Neural cell (in vitro differentiated cells): ENCODE results near the gene MDM2. TPM values are rescaled to one million over a fixed set of nuclear protein-coding genes. Genes with fewer than 3 reads are reported as not detected.

ENCODE experiments used
- H2AFZ ChIP-seq: fragments of 200-600, 300-800 bp; sonication (generic), shearing (Covaris generic); 2 replicates; pipeline ENCODE4 v1.6.0; 2014; ENCODE audit warnings: low read depth, mild to moderate bottlenecking, antibody characterized with exemption, low read length, moderate library complexity
- H3F3A ChIP-seq: fragments of 200-600 bp; shearing (Covaris generic); 2 replicates; pipeline ENCODE4 v1.6.1; 2016; ENCODE audit warnings: mild to moderate bottlenecking, moderate library complexity, mixed read lengths, antibody characterized with exemption, low read length; ENCODE audit not compliant: insufficient read depth, poor library complexity, severe bottlenecking
- H3K27ac ChIP-seq: fragments of 200-600, 300-800 bp; sonication (generic), shearing (Covaris generic); 2 replicates; pipeline ENCODE4 v1.5.1; 2014; ENCODE audit warnings: mild to moderate bottlenecking, low read length, moderate library complexity
- H3K27me3 ChIP-seq: fragments of 300-800, 200-600 bp; sonication (generic), shearing (Covaris generic); 2 replicates; pipeline ENCODE4 v1.6.0; 2014; ENCODE audit warnings: mild to moderate bottlenecking, low read depth, low read length, moderate library complexity; ENCODE audit not compliant: insufficient read depth
- H3K36me3 ChIP-seq: fragments of 300-800, 200-600 bp; sonication (generic), shearing (Covaris generic); 2 replicates; pipeline ENCODE4 v1.5.1; 2014; ENCODE audit warnings: mild to moderate bottlenecking, antibody characterized with exemption, low read length, moderate library complexity; ENCODE audit not compliant: insufficient read depth
- H3K4me2 ChIP-seq: fragments of 300-800, 200-600 bp; sonication (generic), shearing (Covaris generic); 2 replicates; pipeline ENCODE4 v1.6.0; 2014; ENCODE audit warnings: mild to moderate bottlenecking, low read length
- H3K4me3 ChIP-seq: fragments of 300-800, 200-600 bp; sonication (generic), shearing (Covaris generic); 2 replicates; pipeline ENCODE4 v1.5.1; 2014; ENCODE audit warnings: mild to moderate bottlenecking, low read length, moderate library complexity
- H3K79me2 ChIP-seq: fragments of 200-600 bp; shearing (Covaris generic); replicated peaks from 2 replicates; pipeline ENCODE4 v1.6.0; 2014; ENCODE audit warnings: mild to moderate bottlenecking, low read length, moderate library complexity; ENCODE audit not compliant: insufficient read depth
- H3K9ac ChIP-seq: fragments of 300-800, 200-600 bp; sonication (generic), shearing (Covaris generic); 2 replicates; pipeline ENCODE4 v1.6.1; 2016; ENCODE audit warnings: mild to moderate bottlenecking, low read length, mixed read lengths
- H3K9me2 ChIP-seq: fragments of 200-600 bp; shearing (Covaris generic); 2 replicates; pipeline ENCODE4 v1.6.1; 2016; ENCODE audit warnings: mild to moderate bottlenecking, low read length, mixed read lengths; ENCODE audit not compliant: insufficient read depth
- H3K9me3 ChIP-seq: fragments of 200-600, 300-800 bp; sonication (generic), shearing (Covaris generic); 2 replicates; pipeline ENCODE4 v1.6.1; 2016; ENCODE audit warnings: mild to moderate bottlenecking, mixed run types, low read length, moderate library complexity, mixed read lengths
- H4K20me1 ChIP-seq: fragments of 200-600 bp; shearing (Covaris generic); 2 replicates; pipeline ENCODE4 v1.6.1; 2016; ENCODE audit warnings: mild to moderate bottlenecking, mixed run types; ENCODE audit not compliant: insufficient read depth
- EP300 ChIP-seq: fragments of 450-650 bp; conservative IDR thresholded peaks from 2 replicates; pipeline ENCODE4 v1.6.1; 2014; ENCODE audit warnings: antibody characterized with exemption, mild to moderate bottlenecking, moderate library complexity; ENCODE audit not compliant: poor library complexity, severe bottlenecking
- EZH2 ChIP-seq: fragments of 200-600, 300-800 bp; shearing (Covaris generic), sonication (generic); IDR thresholded peaks from 2 replicates; pipeline ENCODE4 v1.6.1; 2014; ENCODE audit warnings: antibody characterized with exemption, low read length, borderline replicate concordance, mild to moderate bottlenecking; ENCODE audit not compliant: insufficient read depth, poor library complexity, severe bottlenecking
- MXI1 ChIP-seq: fragments of 450-650 bp; conservative IDR thresholded peaks from 2 replicates; pipeline ENCODE4 v1.6.1; 2014; ENCODE audit warnings: antibody characterized with exemption, mild to moderate bottlenecking; ENCODE audit not compliant: poor library complexity, severe bottlenecking
- POLR2AphosphoS5 ChIP-seq: IDR thresholded peaks from 2 replicates; pipeline ENCODE4 v1.6.1; 2012
- RAD21 ChIP-seq: fragments of 450-650 bp; conservative IDR thresholded peaks from 2 replicates; pipeline ENCODE4 v1.6.1; 2014; ENCODE audit warnings: antibody characterized with exemption, mild to moderate bottlenecking, moderate library complexity
- SMC3 ChIP-seq: fragments of 450-650 bp; conservative IDR thresholded peaks from 2 replicates; pipeline ENCODE4 v1.6.1; 2014; ENCODE audit warnings: antibody characterized with exemption, mild to moderate bottlenecking, moderate library complexity; ENCODE audit not compliant: poor library complexity
- TAF1 ChIP-seq: IDR thresholded peaks from 2 replicates; pipeline ENCODE4 v1.6.1; 2012; ENCODE audit warnings: low read depth
- polyA plus RNA-seq: library from polyadenylated mRNA; depleted of rRNA; stranded (reverse); fragments of >200 nt; gene quantifications from 2 replicates; pipeline ENCODE4 v1.2.3, GENCODE V29; 2014
- TF ChIP-seq, protein P1 (sequence below): fragments of 450-650 bp; IDR thresholded peaks from 2 replicates; pipeline ENCODE4 v1.5.1; 2014; ENCODE audit warnings: antibody characterized with exemption, mild to moderate bottlenecking, moderate library complexity; ENCODE audit not compliant: poor library complexity, severe bottlenecking
- TF ChIP-seq, protein P2 (sequence below): IDR thresholded peaks from 2 replicates; pipeline ENCODE4 v1.6.1; 2012; ENCODE audit warnings: borderline replicate concordance

The MDM2 gene
- polyA plus RNA-seq, 1 donor from 2014 or later, result 37.5 TPM

DNA sequence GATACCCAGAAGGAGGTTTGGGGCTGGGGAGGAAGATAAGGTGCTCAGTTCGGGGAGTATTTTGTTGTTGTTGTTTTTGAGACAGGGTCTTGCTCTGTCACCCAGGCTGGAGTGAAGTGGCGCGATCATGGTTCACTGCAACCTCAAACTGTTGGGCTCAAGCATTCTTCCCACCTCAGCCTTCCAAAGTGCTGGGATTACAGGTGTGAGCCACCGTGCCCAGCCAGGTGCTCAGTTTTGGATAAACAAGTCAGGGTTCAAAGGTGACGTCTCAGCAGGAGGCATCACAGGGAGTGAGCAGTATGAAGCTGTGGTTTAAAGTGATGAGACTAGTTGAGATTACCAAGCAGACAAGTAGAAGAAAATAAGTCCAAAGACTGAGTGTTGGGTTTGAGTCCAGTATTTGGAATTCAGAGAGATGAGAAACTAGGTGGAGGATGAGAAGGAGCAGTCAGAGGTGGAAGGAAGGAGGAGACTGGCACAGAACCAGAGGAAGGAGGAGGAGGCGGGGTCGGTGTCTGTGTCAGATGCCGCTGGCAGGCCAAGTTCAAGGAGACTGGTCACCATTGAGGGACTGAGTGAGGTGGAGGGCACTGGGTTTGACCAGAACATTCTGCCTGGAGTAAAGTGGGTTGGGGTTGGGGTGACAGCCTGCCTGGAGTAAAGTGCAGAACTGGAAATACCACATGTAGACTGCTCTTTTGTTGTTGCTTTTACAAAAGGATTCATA is 45.9 kb upstream of the MDM2 start:
- H4K20me1 ChIP-seq, result no peaks in the 10 kb centered on the region
- H3K79me2 ChIP-seq, result no peaks in the 10 kb centered on the region
- H3K4me2 ChIP-seq, result no peak overlapping the region
- TF ChIP-seq EZH2 (no peak), POLR2AphosphoS5 (no peak), TAF1 (no peak), SMC3 (no peak), RAD21 (no peak), MXI1 (no peak), EP300 (no peak)
- TF ChIP-seq, protein P1, sequence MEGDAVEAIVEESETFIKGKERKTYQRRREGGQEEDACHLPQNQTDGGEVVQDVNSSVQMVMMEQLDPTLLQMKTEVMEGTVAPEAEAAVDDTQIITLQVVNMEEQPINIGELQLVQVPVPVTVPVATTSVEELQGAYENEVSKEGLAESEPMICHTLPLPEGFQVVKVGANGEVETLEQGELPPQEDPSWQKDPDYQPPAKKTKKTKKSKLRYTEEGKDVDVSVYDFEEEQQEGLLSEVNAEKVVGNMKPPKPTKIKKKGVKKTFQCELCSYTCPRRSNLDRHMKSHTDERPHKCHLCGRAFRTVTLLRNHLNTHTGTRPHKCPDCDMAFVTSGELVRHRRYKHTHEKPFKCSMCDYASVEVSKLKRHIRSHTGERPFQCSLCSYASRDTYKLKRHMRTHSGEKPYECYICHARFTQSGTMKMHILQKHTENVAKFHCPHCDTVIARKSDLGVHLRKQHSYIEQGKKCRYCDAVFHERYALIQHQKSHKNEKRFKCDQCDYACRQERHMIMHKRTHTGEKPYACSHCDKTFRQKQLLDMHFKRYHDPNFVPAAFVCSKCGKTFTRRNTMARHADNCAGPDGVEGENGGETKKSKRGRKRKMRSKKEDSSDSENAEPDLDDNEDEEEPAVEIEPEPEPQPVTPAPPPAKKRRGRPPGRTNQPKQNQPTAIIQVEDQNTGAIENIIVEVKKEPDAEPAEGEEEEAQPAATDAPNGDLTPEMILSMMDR, result no peak
- TF ChIP-seq, protein P2, sequence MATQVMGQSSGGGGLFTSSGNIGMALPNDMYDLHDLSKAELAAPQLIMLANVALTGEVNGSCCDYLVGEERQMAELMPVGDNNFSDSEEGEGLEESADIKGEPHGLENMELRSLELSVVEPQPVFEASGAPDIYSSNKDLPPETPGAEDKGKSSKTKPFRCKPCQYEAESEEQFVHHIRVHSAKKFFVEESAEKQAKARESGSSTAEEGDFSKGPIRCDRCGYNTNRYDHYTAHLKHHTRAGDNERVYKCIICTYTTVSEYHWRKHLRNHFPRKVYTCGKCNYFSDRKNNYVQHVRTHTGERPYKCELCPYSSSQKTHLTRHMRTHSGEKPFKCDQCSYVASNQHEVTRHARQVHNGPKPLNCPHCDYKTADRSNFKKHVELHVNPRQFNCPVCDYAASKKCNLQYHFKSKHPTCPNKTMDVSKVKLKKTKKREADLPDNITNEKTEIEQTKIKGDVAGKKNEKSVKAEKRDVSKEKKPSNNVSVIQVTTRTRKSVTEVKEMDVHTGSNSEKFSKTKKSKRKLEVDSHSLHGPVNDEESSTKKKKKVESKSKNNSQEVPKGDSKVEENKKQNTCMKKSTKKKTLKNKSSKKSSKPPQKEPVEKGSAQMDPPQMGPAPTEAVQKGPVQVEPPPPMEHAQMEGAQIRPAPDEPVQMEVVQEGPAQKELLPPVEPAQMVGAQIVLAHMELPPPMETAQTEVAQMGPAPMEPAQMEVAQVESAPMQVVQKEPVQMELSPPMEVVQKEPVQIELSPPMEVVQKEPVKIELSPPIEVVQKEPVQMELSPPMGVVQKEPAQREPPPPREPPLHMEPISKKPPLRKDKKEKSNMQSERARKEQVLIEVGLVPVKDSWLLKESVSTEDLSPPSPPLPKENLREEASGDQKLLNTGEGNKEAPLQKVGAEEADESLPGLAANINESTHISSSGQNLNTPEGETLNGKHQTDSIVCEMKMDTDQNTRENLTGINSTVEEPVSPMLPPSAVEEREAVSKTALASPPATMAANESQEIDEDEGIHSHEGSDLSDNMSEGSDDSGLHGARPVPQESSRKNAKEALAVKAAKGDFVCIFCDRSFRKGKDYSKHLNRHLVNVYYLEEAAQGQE, result no peak
- no peaks in the 10 kb centered on the region for H3F3A ChIP-seq
- H3K4me3 ChIP-seq, result no peak overlapping the region
- no peak overlapping the region for H2AFZ ChIP-seq
- no peak overlapping the region for H3K27ac ChIP-seq
- peaks cover 7% of the 10 kb centered on the region for H3K36me3 ChIP-seq
- no peaks in the 10 kb centered on the region for H3K9me2 ChIP-seq
- H3K27me3 ChIP-seq, result no peaks in the 10 kb centered on the region
- no peaks in the 10 kb centered on the region for H3K9me3 ChIP-seq
- H3K9ac ChIP-seq, result no peak overlapping the region

DNA sequence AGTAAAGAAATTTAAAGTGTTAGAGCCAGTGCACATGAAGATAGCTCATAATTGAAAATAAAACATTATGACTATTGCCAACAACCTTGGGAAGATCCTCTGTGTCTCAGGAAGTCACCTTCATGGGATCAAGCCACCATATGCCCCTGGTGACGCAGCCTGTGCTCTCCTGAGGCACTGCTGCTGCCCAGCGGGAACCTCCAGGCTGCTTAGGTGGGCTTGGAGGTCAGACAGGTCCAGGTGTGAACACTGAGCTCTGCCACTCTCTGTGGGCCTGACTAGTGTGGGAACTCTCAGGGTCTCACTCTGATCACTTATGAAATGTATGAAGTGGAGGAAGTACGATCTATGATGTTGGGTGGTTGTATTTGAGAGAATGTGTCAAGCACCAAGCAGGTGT is 45.3 kb upstream of the MDM2 start:
- Histone ChIP-seq H3K27ac (no peak overlapping the region), H4K20me1 (no peaks in the 10 kb centered on the region), H3F3A (no peaks in the 10 kb centered on the region)

More for the DNA sequence above, 45.3 kb upstream of the MDM2 start:
- H3K79me2 ChIP-seq, result no peaks in the 10 kb centered on the region
- H3K9me3 ChIP-seq, result no peaks in the 10 kb centered on the region
- no peak for TF ChIP-seq TAF1
- no peak overlapping the region for H3K4me2 ChIP-seq
- H3K4me3 ChIP-seq, result no peak overlapping the region
- no peak overlapping the region for H3K9ac ChIP-seq
- H2AFZ ChIP-seq, result no peak overlapping the region
- H3K9me2 ChIP-seq, result no peaks in the 10 kb centered on the region
- H3K27me3 ChIP-seq, result no peaks in the 10 kb centered on the region
- H3K36me3 ChIP-seq, result peaks cover 7% of the 10 kb centered on the region
